NT2/D1 (cell line): Measurements from ENCODE around the gene PKNOX2.

ENCODE experiments used
- SUZ12 ChIP-seq: IDR thresholded peaks from 2 replicates; pipeline ENCODE4 v1.6.1; 2011; ENCODE audit not compliant: insufficient read length, insufficient read depth; ENCODE audit errors: extremely low read depth
- YY1 ChIP-seq: IDR thresholded peaks from 2 replicates; pipeline ENCODE4 v1.6.1; 2011; ENCODE audit not compliant: insufficient read length, insufficient read depth
- ZNF274 ChIP-seq: IDR thresholded peaks from 2 replicates; pipeline ENCODE4 v1.6.1; 2011; ENCODE audit warnings: mild to moderate bottlenecking, low read depth, low read length

DNA sequence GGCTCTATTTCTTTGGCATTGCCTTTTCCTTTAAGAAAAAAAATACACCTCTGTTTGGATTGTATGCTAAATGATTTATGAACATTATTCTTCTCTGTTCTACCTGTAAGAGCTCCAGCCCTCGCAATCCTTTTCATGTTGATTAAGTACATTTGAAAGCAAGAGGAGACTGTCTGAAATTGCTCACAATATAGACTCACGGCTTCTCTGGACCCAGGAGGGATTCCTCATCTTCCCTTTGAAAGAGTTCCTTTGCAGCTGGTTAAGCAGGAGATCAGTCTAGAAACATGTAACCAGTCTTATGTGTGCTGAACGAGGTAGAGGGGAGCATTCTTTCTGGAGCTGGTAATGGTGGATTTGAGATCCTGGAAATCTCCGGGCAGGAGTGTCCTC, 47.4 kb downstream of the PKNOX2 start:
- TF ChIP-seq YY1, result no peak
- no peak for TF ChIP-seq SUZ12
- no peak for TF ChIP-seq ZNF274
